DMS153 treated with DMSO at 0.1 percent for 48 hours (cell line): ENCODE results near the gene PRRG2.

Experiments used
- DNase-seq: peaks from one replicate; lab custom pipeline; 2025; ENCODE audit not compliant: unreplicated experiment; lab: John Stamatoyannopoulos, UW

Gene PRRG2

DNA sequence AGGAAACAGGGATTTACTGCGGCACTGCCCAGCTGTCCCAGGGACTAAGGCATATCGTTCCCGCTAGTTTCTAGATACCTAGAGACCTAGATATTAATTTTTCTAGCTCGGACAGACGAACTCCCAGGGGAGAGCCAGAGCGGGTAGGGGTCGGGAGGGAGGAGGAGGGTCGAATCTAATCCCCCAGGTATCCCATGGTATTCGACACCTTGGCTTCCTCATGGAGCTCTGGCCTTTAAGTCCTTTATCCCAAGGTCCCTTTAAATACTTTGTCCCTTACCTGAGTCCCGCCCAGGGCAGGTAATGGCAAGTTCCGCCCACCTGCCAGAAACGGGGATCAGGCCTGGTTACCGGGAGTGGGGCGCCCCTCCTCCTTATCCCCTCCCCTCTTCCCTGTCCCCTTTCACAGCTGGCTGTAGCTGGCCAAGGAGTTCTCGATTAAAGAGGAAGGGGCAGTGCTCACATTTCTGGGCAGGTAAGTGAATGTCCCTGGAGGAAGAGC lies at the start of gene PRRG2:
Gene PRRG2 (plus strand): TSS at position 310 of the 502 bp plus-strand sequence. CDS start 1,904 bp downstream, outside the sequence.
- DNase-seq: no peak

DNA sequence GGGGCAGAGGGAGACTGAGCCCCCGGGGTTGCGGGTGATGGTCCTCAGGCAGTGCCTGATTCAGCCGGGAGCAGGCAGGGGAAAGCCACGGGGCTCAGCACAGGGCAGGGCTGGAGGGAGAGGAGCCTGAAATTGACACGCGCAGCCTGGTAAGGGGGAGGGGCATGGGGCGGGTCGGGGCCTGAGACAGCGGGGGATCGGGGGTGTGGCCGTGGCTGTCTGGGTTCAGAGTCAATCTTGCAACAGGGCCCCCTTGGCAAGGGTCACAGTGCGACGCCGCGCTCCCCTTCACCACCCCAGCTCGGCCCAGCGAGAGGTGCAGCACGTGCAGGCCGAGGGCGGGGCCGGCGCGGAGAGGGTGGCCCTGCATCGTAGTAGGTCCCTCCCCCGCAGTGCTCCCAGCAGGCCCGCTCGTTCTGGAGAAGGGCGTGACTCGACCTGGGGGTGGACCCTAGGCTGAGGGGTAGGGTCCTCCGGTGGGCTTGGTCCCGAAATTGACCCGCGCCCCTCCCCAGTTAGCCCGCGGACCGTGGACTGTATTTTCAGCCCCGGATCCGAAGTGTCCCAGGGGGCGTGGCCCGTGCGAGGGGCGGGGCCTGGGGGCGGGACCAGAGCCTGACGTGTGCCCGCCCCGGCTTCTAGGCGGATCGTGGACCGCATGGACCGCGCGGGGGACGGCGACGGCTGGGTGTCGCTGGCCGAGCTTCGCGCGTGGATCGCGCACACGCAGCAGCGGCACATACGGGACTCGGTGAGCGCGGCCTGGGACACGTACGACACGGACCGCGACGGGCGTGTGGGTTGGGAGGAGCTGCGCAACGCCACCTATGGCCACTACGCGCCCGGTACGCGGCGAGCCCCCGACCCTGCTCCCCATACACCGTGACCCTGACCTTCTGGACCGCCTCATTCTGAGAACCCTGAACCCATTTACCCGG lies 47.3 kb upstream of the PRRG2 start:
- peak; percentile 40 for DNase-seq

DNA sequence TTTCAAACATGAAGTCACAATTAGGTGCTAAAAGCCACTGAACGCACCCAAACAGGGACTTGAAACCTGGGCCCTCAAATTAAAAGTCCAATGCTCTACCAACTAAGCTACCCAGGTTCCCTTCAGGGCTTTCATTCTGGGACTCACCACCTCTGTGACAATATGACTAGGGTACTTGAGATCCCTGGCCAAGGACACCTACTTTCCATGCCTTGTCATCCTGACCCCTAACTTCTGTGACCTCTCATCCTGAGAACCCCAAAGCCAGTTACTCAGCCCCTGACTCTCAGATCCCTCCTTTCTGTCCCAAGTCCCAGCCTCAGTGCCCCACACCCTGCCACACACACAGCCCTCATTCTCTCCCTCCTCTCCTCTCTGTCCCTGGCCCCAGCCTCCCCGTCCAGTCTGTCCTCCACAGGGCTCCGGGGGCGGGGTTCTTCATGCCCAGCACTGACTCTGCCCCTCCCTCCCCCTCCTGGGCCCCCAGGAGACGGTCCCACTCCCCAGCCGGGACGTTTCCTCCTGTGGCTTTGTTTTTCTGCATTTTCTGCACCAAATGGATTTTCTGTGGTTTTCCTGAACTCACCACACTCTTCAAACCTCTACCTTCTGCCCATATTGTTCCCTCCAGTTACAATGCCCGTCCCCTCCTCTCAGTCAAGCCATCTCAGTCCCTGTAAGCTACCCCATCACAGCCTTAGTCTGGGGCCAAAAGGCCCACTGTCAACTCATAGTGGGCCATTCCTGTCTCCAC lies 46.3 kb upstream of the PRRG2 start:
- no peak for DNase-seq

DNA sequence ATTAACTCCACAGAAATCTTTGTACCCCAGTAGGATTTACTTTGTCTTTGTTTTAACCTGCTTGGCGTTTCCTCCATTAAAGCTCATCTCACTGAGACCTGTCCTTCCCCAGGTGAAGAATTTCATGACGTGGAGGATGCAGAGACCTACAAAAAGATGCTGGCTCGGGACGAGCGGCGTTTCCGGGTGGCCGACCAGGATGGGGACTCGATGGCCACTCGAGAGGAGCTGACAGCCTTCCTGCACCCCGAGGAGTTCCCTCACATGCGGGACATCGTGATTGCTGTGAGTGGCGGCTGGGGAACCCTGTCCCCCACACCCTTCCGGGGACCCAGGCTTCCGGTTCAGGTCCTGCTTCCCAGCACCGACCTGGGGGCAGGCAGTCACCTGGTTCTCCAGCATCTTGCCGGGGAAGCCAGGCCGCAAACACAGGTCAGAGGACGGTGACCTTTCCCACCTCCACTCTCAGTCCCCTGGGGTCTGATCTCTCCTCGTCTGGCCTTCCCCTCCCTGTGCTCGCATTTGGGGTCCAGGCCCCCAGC lies 44.1 kb upstream of the PRRG2 start:
- no peak for DNase-seq

DNA sequence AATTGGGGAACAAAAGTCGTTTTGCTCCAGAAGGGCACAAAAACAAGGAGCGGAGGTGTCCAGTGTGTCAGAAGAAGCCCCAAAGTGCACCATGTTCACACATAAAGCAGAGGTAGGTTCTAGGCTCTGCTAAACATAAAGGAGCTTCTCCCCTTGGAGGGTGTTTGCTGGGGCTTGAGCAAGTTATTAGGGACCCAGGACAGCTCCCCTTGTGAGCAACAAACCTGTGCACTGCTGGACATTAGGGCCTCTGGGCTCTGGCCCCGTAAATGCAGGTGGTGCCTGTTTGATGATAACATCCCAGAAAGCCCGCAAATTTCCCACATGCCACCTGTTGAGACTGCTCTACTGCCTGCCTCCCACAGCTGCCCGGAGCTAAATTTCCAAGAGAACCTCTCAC lies 42.5 kb upstream of the PRRG2 start:
- DNase-seq: no peak

DNA sequence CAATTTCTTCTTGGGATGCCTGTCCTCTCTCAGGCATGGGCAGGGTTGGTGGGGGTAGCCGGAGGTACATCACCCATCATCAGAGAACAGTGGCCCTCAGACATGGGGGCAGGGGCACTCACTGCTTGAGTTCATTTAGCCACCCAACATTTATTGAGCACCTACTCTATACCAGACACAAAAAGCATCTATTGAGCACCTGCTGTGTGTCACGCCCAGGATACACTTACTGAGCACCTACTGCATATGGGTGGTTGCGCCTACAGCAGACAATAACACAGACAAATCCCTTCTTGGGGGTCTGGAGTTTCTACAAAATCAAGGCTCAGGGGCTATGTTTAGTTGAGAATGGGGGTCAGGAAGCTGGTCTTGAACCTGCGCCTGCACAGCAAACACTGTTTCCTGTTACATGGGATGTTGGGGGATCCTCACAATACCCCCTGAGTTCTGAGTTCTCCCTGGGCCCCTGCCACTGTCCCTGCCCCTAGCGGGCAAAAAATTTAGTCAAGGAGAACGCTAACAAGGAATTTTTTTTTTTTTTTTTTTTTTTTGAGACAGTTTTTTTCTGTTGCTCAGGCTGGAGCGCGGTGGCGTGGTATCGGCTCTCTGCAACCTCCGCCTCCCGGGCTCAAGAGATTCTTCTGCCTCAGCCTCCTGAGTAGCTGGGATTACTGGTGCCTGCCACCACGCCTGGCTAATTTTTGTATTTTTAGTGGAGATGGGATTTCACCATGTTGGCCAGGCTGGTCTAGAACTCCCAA lies 41.7 kb upstream of the PRRG2 start:
- DNase-seq: no peak

DNA sequence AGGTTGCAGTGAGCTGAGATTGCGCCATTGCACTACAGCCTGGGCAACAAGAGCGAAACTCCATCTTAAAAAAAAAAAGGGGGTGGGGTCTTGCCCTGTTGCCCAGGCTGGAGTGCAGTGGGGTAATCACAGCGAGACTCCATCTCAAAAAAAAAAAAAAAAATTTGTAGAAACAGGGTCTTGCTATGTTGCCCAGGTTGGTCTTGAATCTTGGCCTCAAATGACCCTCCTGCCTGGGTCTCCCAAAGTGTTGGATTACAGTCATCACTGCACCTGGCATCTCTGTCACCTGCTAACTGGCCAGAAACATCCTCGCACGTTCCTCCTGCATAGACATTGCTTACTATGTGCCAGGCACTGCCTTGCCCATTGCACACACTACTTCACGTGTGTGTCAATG lies 39.2 kb upstream of the PRRG2 start:
- no peak for DNase-seq

DNA sequence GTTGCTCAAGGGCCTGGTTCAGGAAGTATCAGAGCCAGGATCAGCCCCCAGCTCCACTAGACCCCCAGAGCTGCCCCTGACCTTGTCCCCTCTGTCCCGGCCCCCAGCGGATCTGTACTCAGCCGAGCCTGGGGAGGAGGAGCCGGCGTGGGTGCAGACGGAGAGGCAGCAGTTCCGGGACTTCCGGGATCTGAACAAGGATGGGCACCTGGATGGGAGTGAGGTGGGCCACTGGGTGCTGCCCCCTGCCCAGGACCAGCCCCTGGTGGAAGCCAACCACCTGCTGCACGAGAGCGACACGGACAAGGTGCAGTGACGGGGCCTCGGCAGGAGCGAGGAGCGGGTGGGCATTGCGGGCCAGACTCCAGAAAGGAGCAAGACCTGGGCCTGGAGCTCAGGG lies 38.7 kb upstream of the PRRG2 start:
- DNase-seq: no peak

DNA sequence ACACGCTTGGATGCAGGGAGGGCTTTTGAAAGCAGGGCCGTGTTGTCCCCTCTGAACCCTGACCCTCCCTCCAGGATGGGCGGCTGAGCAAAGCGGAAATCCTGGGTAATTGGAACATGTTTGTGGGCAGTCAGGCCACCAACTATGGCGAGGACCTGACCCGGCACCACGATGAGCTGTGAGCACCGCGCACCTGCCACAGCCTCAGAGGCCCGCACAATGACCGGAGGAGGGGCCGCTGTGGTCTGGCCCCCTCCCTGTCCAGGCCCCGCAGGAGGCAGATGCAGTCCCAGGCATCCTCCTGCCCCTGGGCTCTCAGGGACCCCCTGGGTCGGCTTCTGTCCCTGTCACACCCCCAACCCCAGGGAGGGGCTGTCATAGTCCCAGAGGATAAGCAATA lies 38.1 kb upstream of the PRRG2 start:
- no peak for DNase-seq

DNA sequence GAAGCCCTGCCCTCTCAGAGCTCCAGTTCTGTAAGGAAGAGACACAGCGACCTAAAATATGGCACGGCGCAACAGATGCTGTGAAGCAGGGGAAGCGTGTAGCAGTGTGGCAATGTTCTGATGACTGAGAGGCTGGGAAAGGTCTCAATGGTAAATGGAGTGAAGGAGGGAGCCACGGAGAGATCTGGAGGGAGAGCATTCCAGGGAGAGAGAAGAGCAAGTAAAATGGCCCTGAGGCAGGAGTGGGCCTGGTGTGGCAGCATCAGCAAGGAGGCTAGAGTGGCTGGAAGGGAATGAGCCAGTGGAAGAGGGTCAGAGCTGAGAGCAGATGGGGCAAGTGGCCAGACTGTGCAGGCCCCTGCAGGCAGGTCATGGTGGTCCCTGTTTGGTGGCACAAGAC lies 37.0 kb upstream of the PRRG2 start:
- no peak for DNase-seq

DNA sequence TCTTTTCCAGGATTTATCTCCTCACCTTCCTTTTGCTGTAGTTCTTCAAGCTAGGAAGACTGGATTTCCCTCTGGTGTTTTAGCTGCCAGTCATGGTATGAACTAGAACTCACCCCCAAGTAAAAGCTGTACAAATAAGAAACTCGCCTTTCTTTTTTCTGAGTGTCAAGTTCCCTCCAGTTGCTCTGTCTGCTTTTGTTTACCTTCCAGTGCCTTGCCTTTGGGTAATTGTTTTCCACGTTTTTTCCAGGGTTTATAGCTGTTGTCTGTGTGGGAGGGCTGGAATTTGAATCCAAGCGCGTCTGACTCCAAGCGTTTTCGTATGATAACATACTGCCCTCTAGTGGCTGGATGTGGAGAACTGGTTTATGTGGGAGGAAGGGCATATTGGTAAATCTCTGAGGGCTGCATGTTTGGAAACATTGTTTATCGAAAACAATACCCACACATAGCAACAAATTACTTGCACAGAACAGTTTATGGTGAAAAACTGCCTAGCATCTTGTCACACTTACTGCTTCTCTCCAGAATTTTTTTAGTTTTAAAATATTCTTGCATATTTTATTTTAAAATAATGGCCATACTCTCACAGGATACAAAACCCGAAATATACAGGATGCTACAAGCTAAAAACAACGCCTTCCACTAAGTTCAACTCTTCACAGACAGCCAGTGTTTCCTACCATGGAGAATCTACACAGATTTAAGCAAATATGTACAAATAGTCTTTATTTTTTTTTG lies 34.1 kb upstream of the PRRG2 start:
- peak; percentile 83 for DNase-seq

DNA sequence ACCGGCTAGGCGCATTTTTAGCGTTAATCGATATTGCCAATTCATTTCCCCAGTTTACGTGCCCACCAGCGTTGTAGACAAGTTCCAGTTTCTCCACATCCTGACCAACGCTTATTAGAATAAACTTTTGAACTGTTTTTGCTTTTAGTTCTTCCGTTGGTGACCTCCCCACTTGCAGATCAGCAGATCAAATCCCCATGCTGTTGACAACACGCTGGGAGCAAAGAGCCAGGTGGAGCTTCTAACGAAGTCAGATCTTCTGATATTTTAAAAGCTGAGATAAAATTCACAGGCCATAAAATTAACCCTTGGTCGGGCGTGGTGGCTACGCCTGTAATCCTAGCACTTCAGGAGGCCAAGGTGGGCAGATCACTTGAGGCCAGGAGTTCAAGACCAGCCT lies 32.1 kb upstream of the PRRG2 start:
- no peak for DNase-seq

DNA sequence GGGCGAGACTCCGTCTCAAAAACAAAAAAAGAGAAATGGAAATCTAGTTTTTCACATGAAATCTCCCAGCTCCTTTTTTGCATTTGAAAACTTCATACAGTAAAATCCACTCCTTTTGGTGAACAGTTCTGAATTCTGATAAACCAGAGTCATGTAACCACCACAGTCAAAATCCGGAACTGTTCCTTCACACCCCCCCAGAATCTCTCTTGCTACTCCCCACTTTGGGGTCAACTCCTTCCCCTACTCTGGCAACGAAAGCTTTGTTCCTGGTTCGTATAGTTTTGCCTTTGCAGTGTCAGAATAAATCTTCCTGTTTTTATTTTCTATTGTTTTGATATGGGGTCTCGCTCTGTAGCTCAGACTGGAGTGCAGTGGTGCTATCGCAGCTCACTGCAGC lies 29.6 kb upstream of the PRRG2 start:
- no peak for DNase-seq

DNA sequence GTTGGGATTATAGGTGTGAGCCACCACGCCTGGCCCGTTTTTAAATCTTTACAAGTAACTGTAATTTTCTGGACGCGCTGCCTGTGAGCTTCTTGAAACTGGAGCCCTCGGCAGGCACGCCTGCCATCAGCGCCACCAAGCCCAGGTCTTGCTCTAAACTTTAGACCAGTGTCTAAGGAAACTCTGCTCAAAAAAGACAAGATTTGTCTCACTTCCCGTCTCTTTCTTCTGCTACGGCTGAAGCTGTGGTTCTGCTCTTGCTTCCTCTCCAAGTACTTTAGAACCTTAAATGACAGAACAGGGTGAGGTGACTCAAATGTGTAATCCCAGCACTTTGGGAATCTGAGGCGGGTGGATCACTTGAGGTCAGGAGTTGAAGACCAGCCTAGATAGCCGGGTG lies 28.4 kb upstream of the PRRG2 start:
- DNase-seq: no peak

DNA sequence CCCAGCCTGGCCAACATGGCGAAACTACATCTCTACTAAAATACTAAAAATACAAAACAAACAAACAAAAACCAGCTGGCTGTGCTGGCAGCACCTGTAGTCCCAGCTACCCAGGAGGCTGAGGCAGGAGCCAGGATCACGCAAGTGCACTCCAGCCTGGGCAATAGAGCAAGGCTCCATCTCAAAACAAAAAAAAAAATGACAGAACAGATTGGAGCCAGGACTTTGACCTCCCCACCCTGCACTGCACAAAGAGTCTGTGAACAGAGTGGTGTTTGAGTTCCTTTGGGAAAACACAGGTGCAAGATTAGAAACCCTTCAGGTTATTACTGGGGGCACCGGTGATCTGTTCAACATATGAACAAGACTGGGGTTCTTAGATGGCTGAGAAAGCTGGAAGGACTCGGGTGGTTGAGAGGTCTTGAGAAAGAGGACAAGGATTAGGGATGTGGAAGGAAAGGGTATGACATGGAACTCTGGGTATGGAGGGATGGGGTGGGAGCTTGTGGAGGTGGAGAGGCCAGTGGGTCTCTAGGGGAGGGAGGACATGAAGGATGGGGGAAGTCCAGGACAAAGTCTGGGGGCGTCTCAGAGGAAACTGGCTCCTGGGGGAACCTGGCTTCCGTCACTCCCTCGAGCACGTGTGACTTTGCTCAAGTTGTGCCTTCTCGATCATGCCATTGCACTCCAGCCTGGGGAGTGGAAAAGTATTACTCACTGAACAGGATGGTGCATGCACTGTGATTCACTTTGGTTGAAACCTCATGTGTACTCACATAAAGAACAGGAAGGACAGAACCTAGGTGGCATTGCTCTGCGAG lies 27.5 kb upstream of the PRRG2 start:
- no peak for DNase-seq

DNA sequence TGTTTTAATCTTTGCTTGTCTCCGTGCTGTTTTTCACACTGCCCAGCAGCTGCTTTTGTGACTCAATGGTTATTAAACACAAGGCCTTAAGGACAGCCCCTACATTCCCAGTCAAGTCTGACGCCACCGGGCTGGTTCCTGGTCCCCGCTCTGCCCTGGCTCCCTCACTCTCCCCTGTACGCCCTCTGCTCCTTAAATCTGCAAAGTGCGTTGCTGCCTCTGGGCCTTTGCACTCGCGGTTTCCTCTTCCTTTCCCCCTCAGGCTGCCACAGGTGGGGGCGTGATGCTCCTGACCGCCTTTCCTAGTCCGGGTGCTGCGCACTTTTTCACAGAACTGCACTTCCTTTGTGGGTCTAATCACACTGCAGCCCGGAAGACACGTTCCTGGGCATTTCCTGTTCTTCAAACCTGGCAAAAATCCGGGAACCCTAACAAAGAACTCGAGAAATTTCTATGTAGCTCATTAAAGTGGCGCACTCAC lies 26.4 kb upstream of the PRRG2 start:
- no peak for DNase-seq

DNA sequence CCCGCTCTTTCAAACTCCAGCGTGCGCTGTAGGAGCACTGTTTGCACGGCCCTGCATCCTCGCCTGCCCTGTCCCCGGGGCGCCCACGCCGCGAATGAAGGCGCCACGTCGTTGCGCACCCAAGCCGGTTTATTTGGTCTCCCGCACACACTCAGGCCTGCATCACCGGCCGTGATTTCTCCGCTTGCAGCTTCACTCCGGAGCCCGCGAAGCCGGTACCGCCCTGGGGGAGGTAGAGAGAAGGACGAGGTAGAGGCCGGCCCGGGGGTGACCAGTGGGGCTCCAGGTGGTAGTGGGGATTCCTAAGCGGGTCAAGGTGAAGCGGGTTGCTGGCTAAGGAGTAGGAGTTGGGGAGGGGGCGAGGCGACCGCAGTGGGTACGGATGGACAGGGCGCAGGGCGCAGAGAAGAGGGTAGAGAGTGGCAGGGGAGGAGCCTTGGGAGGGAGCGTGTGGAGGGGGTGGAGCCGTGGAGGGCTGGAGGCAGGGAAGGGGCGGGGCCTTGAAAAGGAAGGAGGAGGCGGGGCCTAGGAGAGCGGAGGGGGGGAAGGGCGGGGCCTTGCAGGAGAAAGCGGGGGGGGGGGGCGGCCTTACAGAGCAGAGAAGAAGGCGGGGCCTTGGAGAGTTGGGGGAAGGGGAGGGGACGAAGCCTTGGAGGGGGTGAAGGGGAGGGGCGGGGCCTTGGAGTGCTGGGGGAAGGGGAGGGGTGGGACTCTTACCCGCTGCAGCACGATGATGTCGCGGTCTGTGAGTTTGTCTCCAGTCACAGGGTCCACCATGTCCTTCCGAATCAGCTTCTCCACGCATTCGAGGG lies 25.3 kb upstream of the PRRG2 start:
- no peak for DNase-seq
